Frontal cortex (tissue), 4 donors: ENCODE data around the gene RANBP1. TPM values are rescaled to one million over a fixed set of nuclear protein-coding genes. Genes with fewer than 3 reads are reported as not detected.

Source experiments
- DNase-seq, 2 donors: peaks; one replicate each; pipeline ENCODE4 v3.0.0; 2012; ENCODE audit warnings: low spot score in 2 of 2
- FAIRE-seq: peaks from 2 replicates; lab custom pipeline; 2012; peaks lifted over from hg19 to GRCh38; lab: Jason Lieb, UNC
- total RNA-seq: library from RNA; depleted of rRNA; stranded (reverse); fragments of >200 nt; gene quantifications from one replicate; pipeline ENCODE4 v1.2.3, GENCODE V29; 2014
- donor health status: control.
- donor health status: control.
- donor health status: control.

Gene RANBP1
- total RNA-seq, 1 donor from 2014 or later = 182 TPM

- peak in 1 of 2 donors; percentile 64 for DNase-seq
- no peak for FAIRE-seq
These were observed 1.9 kb downstream of the RANBP1 start for GRCh38 chr22:20117633-20118299.

- FAIRE-seq = no peak
- DNase-seq = no peak
These were observed 2.6 kb downstream of the RANBP1 start for GRCh38 chr22:20118300-20119020.

- no peak for FAIRE-seq
- no peak for DNase-seq
These were observed 6.0 kb downstream of the RANBP1 start for GRCh38 chr22:20121856-20122415.

GRCh38 chr22:20123366-20124082, 7.6 kb downstream of the RANBP1 start:
- DNase-seq = no peak
- no peak for FAIRE-seq

- DNase-seq (no peak), FAIRE-seq (no peak)
These were observed 8.3 kb downstream of the RANBP1 start for GRCh38 chr22:20124083-20124787.

GRCh38 chr22:20125201-20126174, 9.6 kb downstream of the RANBP1 start:
- no peak for DNase-seq
- no peak for FAIRE-seq

- no peak for FAIRE-seq
- no peak for DNase-seq
These were observed 10.6 kb downstream of the RANBP1 start for GRCh38 chr22:20126284-20127029.

GRCh38 chr22:20127318-20127868, 11.5 kb downstream of the RANBP1 start:
- no peak for DNase-seq
- FAIRE-seq = no peak

GRCh38 chr22:20127869-20128618, 12.1 kb downstream of the RANBP1 start:
- FAIRE-seq (no peak), DNase-seq (no peak)

GRCh38 chr22:20128619-20128901, 12.7 kb downstream of the RANBP1 start:
- FAIRE-seq = no peak
- DNase-seq = no peak

- DNase-seq = no peak
- no peak for FAIRE-seq
These were observed 13.2 kb downstream of the RANBP1 start for GRCh38 chr22:20128902-20129746.

GRCh38 chr22:20129747-20130014, 13.8 kb downstream of the RANBP1 start:
- FAIRE-seq (no peak), DNase-seq (no peak)

- FAIRE-seq (no peak), DNase-seq (no peak)
These were observed 14.4 kb downstream of the RANBP1 start for GRCh38 chr22:20130319-20130718.

- DNase-seq = peak; percentile 94 to 96
- FAIRE-seq = no peak
These were observed 15.1 kb downstream of the RANBP1 start for GRCh38 chr22:20130731-20131596.

- FAIRE-seq = no peak
These were observed 15.6 kb downstream of the RANBP1 start, which contains the start of gene ZDHHC8 for GRCh38 chr22:20131597-20131858. TSS of gene ZDHHC8 (plus strand) at chr22:20131804. CDS start at chr22:20131948, 144 bp downstream.

More at GRCh38 chr22:20131597-20131858, 15.6 kb downstream of the RANBP1 start, which contains the start of gene ZDHHC8:
- DNase-seq = peak; percentile 78 to 88
